Measurements from ENCODE around the gene CYSRT1. TPM values are rescaled to one million over a fixed set of nuclear protein-coding genes. Genes with fewer than 3 reads are reported as not detected.

The CYSRT1 gene
- total and polyA plus RNA-seq, 2 donors (not counting 1 experiment from before 2014, with no cell fraction given), result 0.22 to 0.51 TPM

- no peaks in the 10 kb centered on the region for H3K36me3 ChIP-seq (replicated peaks in 1 of 2; ENCODE audit: control extremely low read depth in 1 of 2, control insufficient read depth in 1 of 2, extremely low read depth in 1 of 2, insufficient read depth in 2 of 2, low read length in 1 of 2)
- H2AFZ ChIP-seq (ENCODE audit: insufficient read depth, low read depth, low read length, poor library complexity, severe bottlenecking), result no peak overlapping the region
- no peaks in the 10 kb centered on the region for H4K20me1 ChIP-seq (ENCODE audit: control insufficient read depth, insufficient read depth, low read length, poor library complexity, severe bottlenecking)
- H3K9ac ChIP-seq (ENCODE audit: low read length), result no peak overlapping the region
- H3K4me1 Mint-ChIP-seq, result peaks cover 15% of the 10 kb centered on the region
- peaks cover 0 to 35% (median 2%) of the 10 kb centered on the region in 4 experiments for H3K27me3 ChIP-seq (replicated peaks in 1 of 4; ENCODE audit: control extremely low read depth in 1 of 4, control insufficient read depth in 3 of 4, insufficient read depth in 4 of 4, low read length in 3 of 4)
- H3K9me3 Mint-ChIP-seq (ENCODE audit: insufficient read depth), result no peaks in the 10 kb centered on the region
- ChIA-PET POLR2A (no interaction called here), CTCF (interaction anchor here (0.6 to 7.0 kb wide), 10 partner anchors 13 to 197 kb away, joined by 3 to 76 read pairs (median 8); partner anchors contain the start of genes ANAPC2, NELFB, NPDC1 and SSNA1)
- H3K9me3 ChIP-seq (ENCODE audit: control extremely low read depth in 1 of 3, control insufficient read depth in 2 of 3, insufficient read depth in 1 of 3, low read length in 2 of 3), result no peaks in the 10 kb centered on the region
- no peak overlapping the region for H3K27ac Mint-ChIP-seq
- 81% methylated on average over 18 of the region's 21 CpGs for WGBS (ENCODE audit: insufficient coverage)
- intact Hi-C loops (cut with micrococcal nuclease), result no loop called here
- H3K4me3 ChIP-seq (ENCODE audit: control extremely low read depth in 1 of 5, extremely low read depth in 1 of 5, insufficient read depth in 1 of 5, low read depth in 2 of 5, low read length in 4 of 5), result no peak overlapping the region
- H3K4me3 Mint-ChIP-seq, result no peak overlapping the region
- H3K4me2 ChIP-seq (replicated peaks; ENCODE audit: low read depth, low read length, poor library complexity, severe bottlenecking), result no peak overlapping the region
- DNase-seq, result no peak
- no peak for ATAC-seq (ENCODE audit: low read depth)
- H3K27ac ChIP-seq (ENCODE audit: low read length in 2 of 2), result no peak overlapping the region
- peaks cover 13 to 32% of the 10 kb centered on the region in 2 donors for H3K4me1 ChIP-seq (ENCODE audit: control insufficient read depth in 2 of 2, insufficient read depth in 2 of 2, low read length in 2 of 2)
- TF ChIP-seq EZH2 (IDR thresholded peaks at IDR 0.05; ENCODE audit: borderline replicate concordance, insufficient read depth, low read depth, low read length, poor library complexity, severe bottlenecking), result no peak
- TF ChIP-seq CTCF (IDR thresholded peaks at IDR 0.05), result no peak
- no peaks in the 10 kb centered on the region for H3K79me2 ChIP-seq (ENCODE audit: control insufficient read depth, insufficient read depth, low read length)
- peaks cover 4% of the 10 kb centered on the region for H3K27me3 Mint-ChIP-seq
These were observed 841 bp downstream of the CYSRT1 start for GRCh38 chr9:137225699-137226331.
